HCEC 1CT (cell line): ENCODE results near the gene ADCY10.

Source experiments
- DNase-seq: peaks from one replicate; pipeline ENCODE4 v3.0.0-alpha.2; 2017

ADCY10 gene

GRCh38 chr1:167774710-167775109 is 139.2 kb downstream of the ADCY10 start:
- peak; percentile 66 for DNase-seq

- DNase-seq = no peak
These were observed 140.4 kb downstream of the ADCY10 start for GRCh38 chr1:167773516-167773915.

DNA sequence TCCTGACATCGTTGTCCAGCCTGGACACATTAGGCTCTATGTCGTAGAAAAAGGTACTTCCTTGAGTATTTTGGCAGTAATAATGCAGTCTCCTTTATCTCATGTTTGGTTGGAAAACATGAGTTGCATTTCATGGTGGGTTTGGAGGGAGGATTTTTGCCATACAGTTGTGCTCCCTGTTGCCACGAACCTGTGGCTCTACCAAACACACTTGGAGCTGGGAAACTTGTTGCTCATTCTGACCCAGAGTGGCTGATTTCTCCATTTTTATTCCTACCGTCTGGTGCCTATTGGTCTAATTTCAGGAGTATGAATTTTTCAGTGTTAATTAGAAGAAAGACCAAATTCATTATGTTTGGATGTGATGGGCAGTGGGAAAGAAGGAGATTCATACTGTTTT is 141.5 kb downstream of the ADCY10 start:
- no peak for DNase-seq

- no peak for DNase-seq
These were observed 143.8 kb downstream of the ADCY10 start for GRCh38 chr1:167770127-167770526.

DNA sequence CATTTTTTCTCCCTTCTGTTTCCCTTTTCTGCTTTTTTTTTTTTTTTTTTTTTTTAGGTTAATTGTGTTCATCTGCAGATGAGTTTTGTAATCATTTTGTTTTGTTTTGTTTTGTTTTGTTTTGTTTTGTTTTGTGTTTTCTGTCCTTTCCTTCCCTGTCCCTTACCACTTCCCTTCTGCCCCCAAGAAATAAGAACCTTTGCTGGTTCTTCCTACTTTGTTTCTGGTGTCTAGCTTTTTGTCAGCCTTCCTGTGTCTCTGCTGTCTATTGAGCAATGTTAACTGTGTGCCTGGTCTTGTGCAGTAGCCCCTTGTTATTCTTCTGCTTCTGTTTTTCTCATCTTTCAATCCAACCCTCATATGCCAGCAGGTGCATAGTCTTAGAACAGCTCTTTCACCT is 146.2 kb downstream of the ADCY10 start:
- no peak for DNase-seq

- no peak for DNase-seq
These were observed 147.4 kb downstream of the ADCY10 start for GRCh38 chr1:167766538-167766937.

- no peak for DNase-seq
These were observed 148.4 kb downstream of the ADCY10 start for GRCh38 chr1:167765496-167765895.

DNA sequence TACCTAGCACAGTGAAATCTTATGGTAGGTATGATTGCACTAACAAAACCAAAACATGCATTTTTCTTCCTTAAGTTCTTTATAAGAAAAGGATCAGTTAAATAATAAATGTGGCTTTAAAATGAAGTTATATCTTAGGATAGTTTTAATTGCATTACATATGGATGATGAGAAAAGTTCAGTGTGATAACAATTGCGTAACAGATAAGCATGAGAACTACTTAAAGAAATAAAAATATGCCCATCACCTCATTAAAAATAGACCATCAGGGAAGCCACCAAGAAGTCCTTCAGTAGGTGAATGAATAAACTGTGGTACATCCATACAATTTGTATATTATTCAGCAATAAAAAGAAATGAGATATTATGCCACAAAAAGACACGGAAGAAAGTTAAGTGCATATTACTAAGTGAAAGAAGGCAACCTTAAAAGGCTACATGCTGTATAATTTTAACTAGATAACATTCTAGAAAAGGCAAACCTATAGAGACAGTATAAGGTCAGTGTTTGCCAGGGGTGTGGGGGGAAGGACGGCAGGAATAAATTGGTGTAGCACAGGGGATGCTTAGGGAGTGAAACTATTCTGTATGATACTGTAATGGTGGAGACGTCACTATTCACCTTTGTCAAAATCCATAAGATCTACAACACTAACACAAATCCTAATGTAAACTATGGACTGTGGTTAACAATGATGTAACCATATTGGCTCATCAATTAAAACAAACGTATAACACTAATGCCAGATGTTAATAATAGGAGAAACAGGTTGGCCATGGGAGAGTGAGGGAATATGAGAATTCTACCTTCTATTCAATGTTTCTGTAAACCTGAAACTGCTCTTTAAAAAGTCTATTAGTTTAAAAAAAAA is 149.2 kb downstream of the ADCY10 start:
- no peak for DNase-seq

GRCh38 chr1:167763525-167764220 is 150.3 kb downstream of the ADCY10 start:
- no peak for DNase-seq

- no peak for DNase-seq
These were observed 151.7 kb downstream of the ADCY10 start for GRCh38 chr1:167762061-167762746.

- no peak for DNase-seq
These were observed 152.5 kb downstream of the ADCY10 start for GRCh38 chr1:167761400-167761799.
